ENCODE results near the gene NPR3. TPM values are rescaled to one million over a fixed set of nuclear protein-coding genes. Genes with fewer than 3 reads are reported as not detected.

NPR3 gene
- total and polyA plus RNA-seq, 2 donors (not counting 1 experiment from before 2014, with no cell fraction given) = 14.9 to 87.3 TPM

DNA sequence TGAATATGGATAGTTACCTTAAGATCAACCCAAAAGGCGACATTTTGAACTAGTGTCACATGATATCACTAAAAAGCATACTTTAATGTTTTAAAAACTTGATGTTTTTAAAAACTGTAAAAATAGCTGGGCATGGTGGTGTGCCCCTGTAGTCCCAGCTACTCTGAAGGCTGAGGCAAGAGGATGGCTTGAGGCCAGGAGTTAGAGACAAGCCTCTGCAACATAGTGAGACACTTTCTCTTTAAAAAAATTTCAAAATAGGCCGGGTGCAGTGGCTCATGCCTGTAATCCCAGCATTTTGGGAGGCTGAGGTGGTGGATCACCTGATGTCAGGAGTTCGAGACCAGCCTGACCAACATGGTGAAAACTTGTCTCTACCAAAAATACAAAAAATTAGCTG, 129.5 kb downstream of the NPR3 start:
- Histone ChIP-seq H3K4me3 (replicated peaks in 1 of 4; ENCODE audit: control extremely low read depth in 1 of 4, insufficient read depth in 1 of 4, low read depth in 3 of 4, low read length in 4 of 4) (no peak overlapping the region), H3K4me1 (ENCODE audit: control insufficient read depth, extremely low read depth, insufficient read depth, low read length) (no peaks in the 10 kb centered on the region), H4K20me1 (ENCODE audit: control insufficient read depth, extremely low read depth, insufficient read depth, low read length) (no peaks in the 10 kb centered on the region), H3K27ac (ENCODE audit: insufficient read depth, low read length) (no peak overlapping the region), H3K9ac (ENCODE audit: insufficient read depth, low read length) (no peak overlapping the region), H3K36me3 (ENCODE audit: control insufficient read depth, insufficient read depth, low read length) (no peaks in the 10 kb centered on the region), H3K9me3 (ENCODE audit: control insufficient read depth, insufficient read depth, low read depth, low read length) (no peaks in the 10 kb centered on the region), H2AFZ (ENCODE audit: low read length) (no peak overlapping the region), H3K79me2 (ENCODE audit: control insufficient read depth, insufficient read depth, low read length) (no peaks in the 10 kb centered on the region), H3K27me3 (ENCODE audit: control insufficient read depth, insufficient read depth, low read length) (no peaks in the 10 kb centered on the region), H3K4me2 (ENCODE audit: extremely low read depth, insufficient read depth, low read length) (no peak overlapping the region)
- TF ChIP-seq, protein P1, sequence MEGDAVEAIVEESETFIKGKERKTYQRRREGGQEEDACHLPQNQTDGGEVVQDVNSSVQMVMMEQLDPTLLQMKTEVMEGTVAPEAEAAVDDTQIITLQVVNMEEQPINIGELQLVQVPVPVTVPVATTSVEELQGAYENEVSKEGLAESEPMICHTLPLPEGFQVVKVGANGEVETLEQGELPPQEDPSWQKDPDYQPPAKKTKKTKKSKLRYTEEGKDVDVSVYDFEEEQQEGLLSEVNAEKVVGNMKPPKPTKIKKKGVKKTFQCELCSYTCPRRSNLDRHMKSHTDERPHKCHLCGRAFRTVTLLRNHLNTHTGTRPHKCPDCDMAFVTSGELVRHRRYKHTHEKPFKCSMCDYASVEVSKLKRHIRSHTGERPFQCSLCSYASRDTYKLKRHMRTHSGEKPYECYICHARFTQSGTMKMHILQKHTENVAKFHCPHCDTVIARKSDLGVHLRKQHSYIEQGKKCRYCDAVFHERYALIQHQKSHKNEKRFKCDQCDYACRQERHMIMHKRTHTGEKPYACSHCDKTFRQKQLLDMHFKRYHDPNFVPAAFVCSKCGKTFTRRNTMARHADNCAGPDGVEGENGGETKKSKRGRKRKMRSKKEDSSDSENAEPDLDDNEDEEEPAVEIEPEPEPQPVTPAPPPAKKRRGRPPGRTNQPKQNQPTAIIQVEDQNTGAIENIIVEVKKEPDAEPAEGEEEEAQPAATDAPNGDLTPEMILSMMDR (conservative IDR thresholded peaks at IDR 0.05 in 1 of 2, IDR thresholded peaks at IDR 0.05 in 1 of 2; ENCODE audit: low read depth in 1 of 2, low read length in 2 of 2) = no peak
- TF ChIP-seq EZH2 (IDR thresholded peaks at IDR 0.05; ENCODE audit: low read length, missing control alignments) = no peak
- peak in 1 of 2 donors; percentile 23 for DNase-seq (ENCODE audit: low read depth in 2 of 2)

Other genes starting within 250 kb of the NPR3 start
- 76.5 and 88.0 TPM in 2 replicates for gene SUB1, start 125.8 kb upstream of the NPR3 start, total RNA-seq
- 349 and 358 TPM in 2 replicates for gene SUB1, start 125.8 kb upstream of the NPR3 start, polyA plus RNA-seq

Measured in fibroblast of lung (primary cell).